Heart left ventricle (tissue), 13 donors: ENCODE measurements around the gene ARHGAP36.

ENCODE experiments used
- POLR2A ChIP-seq, 2 donors: fragments of 450-650 bp; IDR thresholded peaks; one replicate each; pipeline ENCODE4 v1.6.1; 2017; ENCODE audit warnings: antibody characterized with exemption in 2 of 2, mild to moderate bottlenecking in 2 of 2, moderate library complexity in 2 of 2
- TF ChIP-seq, protein P1 (sequence below), 12 donors: fragments of 200-600 bp; sonication (generic) in 4 of 12; IDR thresholded peaks; one replicate each; pipeline versions ENCODE4 v1.5.0 to v1.8.0; 2018 to 2022; ENCODE audit warnings: antibody characterized with exemption in 12 of 12, mild to moderate bottlenecking in 5 of 12
- donor health status: ischemic (EF 13 %, LVEDD 7.1; RV severe dilation, severe dysfunction).
- donor health status: DM: no; HTN: yes; CAD: no.
- donor health status: DM: no; HTN: no; CAD: no.
- donor health status: ischemic (EF 25% LVEDD 6.9; RV normal size, moderate dysfunction).
- donor health status: ischemic (EF 25% LVEDD 5.7; RV mildly dilated, moderate dysfunction).
- donor health status: ischemic (EF 35%, LVEDD 5.7; RV mildly dilated, moderate dysfunction).
- donor health status: nonischemic (EF 11% LVEDD 7.7; RV severe dilation, severe dysfunction).
- donor health status: DM: yes; HTN: yes; CAD: no.
- donor health status: PGD.
- donor health status: ischemic (EF 29% LVEDD 5.4; RV normal size, mild dysfunction).
- donor health status: nonischemic (EF 23%, LVEDD 6.1; RV moderate dilation, normal function).

DNA sequence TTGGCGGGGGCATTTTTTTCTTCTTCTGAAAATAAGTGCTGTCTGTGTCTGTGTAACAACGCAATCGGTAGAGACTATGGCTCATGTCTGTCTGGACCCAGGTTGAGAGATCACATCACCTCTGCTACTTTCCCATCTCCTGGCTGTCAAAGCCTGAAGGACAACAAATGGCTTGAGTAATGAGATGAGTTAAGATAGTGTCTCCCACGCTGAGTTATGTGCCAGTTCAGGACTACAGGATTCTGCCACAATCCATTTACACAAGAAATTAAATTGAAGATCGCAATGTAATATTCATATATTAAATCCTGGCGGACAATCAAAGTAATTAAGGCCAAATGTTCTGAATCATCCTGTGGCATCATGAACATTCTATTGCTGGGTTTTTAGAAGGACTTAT lies 16.5 kb upstream of the ARHGAP36 start:
- TF ChIP-seq POLR2A (IDR thresholded peaks at IDR 0.05), result no peak
- TF ChIP-seq, protein P1, sequence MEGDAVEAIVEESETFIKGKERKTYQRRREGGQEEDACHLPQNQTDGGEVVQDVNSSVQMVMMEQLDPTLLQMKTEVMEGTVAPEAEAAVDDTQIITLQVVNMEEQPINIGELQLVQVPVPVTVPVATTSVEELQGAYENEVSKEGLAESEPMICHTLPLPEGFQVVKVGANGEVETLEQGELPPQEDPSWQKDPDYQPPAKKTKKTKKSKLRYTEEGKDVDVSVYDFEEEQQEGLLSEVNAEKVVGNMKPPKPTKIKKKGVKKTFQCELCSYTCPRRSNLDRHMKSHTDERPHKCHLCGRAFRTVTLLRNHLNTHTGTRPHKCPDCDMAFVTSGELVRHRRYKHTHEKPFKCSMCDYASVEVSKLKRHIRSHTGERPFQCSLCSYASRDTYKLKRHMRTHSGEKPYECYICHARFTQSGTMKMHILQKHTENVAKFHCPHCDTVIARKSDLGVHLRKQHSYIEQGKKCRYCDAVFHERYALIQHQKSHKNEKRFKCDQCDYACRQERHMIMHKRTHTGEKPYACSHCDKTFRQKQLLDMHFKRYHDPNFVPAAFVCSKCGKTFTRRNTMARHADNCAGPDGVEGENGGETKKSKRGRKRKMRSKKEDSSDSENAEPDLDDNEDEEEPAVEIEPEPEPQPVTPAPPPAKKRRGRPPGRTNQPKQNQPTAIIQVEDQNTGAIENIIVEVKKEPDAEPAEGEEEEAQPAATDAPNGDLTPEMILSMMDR (IDR thresholded peaks at IDR 0.05), result no peak
